Neural progenitor cell (in vitro differentiated cells): Measurements from ENCODE around the gene SERPINE1.

Experiments
- EZH2phosphoT487 ChIP-seq: fragments of 200-600 bp; sonication (generic); IDR thresholded peaks from 2 replicates; pipeline ENCODE4 v1.6.1; 2017; ENCODE audit warnings: antibody characterized with exemption
- TF ChIP-seq, protein P1 (sequence below): fragments of 200-600 bp; sonication (generic); IDR thresholded peaks from 2 replicates; pipeline ENCODE4 v1.5.1; 2017; ENCODE audit warnings: antibody characterized with exemption, mild to moderate bottlenecking

DNA sequence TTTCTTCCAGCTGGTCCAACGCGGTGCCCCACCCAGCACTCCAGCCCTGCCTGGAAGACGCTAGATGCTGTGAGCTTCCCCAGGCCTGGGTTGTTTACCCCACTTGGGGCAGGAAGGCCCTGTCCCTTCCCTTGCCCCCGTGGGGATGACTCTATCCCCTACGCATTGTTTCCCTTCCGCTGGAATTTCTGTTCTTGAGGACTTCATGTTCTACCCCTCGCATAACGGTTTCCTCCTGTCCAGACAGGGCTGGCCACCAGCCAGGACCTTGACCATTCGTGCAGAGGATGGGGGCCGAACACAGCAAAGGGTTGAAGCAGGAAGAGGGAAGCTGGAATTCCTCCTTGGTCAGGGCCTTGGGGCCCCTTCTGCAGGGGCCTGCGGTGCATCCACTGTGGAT, 14.7 kb upstream of the SERPINE1 start:
- TF ChIP-seq, protein P1, sequence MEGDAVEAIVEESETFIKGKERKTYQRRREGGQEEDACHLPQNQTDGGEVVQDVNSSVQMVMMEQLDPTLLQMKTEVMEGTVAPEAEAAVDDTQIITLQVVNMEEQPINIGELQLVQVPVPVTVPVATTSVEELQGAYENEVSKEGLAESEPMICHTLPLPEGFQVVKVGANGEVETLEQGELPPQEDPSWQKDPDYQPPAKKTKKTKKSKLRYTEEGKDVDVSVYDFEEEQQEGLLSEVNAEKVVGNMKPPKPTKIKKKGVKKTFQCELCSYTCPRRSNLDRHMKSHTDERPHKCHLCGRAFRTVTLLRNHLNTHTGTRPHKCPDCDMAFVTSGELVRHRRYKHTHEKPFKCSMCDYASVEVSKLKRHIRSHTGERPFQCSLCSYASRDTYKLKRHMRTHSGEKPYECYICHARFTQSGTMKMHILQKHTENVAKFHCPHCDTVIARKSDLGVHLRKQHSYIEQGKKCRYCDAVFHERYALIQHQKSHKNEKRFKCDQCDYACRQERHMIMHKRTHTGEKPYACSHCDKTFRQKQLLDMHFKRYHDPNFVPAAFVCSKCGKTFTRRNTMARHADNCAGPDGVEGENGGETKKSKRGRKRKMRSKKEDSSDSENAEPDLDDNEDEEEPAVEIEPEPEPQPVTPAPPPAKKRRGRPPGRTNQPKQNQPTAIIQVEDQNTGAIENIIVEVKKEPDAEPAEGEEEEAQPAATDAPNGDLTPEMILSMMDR = no peak
- no peak for TF ChIP-seq EZH2phosphoT487
